IMR-90 (cell line): Measurements from ENCODE around the gene CYTH2. TPM values are rescaled to one million over a fixed set of nuclear protein-coding genes. Genes with fewer than 3 reads are reported as not detected.

Source experiments
- ATAC-seq: fragments of 200-7000 bp; cut with Tn5 transposase; 2 replicates; pipeline ENCODE4 v1.9.1; 2020; ENCODE audit warnings: low read depth, mild to moderate bottlenecking, moderate library complexity
- BruUV-seq: library from RNA; stranded (reverse); fragments of 400-500 nt; replicated peaks from 2 replicates; lab custom pipeline; 2021; lab: Mats Ljungman, UMichigan
- CTCF ChIA-PET: fragments of 300-600 bp; formaldehyde crosslinking; extraction: SDS; loops from one replicate; lab custom pipeline; 2021; ENCODE audit warnings: antibody characterized with exemption; lab: Yijun Ruan, JAX
- POLR2A ChIA-PET: fragments of 300-600 bp; sonication (Branson Sonifier 250); formaldehyde crosslinking; loops from one replicate; lab custom pipeline; 2022; ENCODE audit warnings: antibody characterized with exemption; ENCODE audit not compliant: unreplicated experiment; lab: Charles Lee
- DNase-seq: peaks from one replicate; pipeline ENCODE4 v3.0.0; 2013
- H2AFZ ChIP-seq: replicated peaks from 2 replicates; pipeline ENCODE3; 2013; ENCODE audit warnings: low read length, mild to moderate bottlenecking; ENCODE audit not compliant: poor library complexity
- H2AK5ac ChIP-seq: 2 replicates; pipeline ENCODE4 v1.6.1; 2013; ENCODE audit warnings: low read depth, low read length, inconsistent platforms
- H2AK9ac ChIP-seq: replicated peaks from 2 replicates; pipeline ENCODE3; 2013; ENCODE audit warnings: mild to moderate bottlenecking, low read depth, low read length, moderate library complexity; ENCODE audit not compliant: poor library complexity
- H2BK120ac ChIP-seq: 2 replicates; pipeline ENCODE4 v1.6.1; 2013; ENCODE audit warnings: low read depth, low read length, inconsistent platforms
- H2BK15ac ChIP-seq: 3 replicates; pipeline ENCODE4 v1.6.1; 2013; ENCODE audit warnings: low read depth, low read length, inconsistent platforms
- H2BK20ac ChIP-seq: 2 replicates; pipeline ENCODE4 v1.6.1; 2013; ENCODE audit warnings: low read depth, mild to moderate bottlenecking, inconsistent platforms, low read length, moderate library complexity
- H2BK5ac ChIP-seq: 2 replicates; pipeline ENCODE4 v1.6.1; 2013; ENCODE audit warnings: mild to moderate bottlenecking, low read depth, low read length, inconsistent platforms; ENCODE audit not compliant: poor library complexity, severe bottlenecking
- H3K14ac ChIP-seq: replicated peaks from 2 replicates; pipeline ENCODE4 v1.6.1; 2013; ENCODE audit warnings: low read depth, low read length, inconsistent platforms
- H3K18ac ChIP-seq: 2 replicates; pipeline ENCODE4 v1.6.1; 2013; ENCODE audit warnings: low read depth, low read length, control low read depth
- H3K23ac ChIP-seq: 2 replicates; pipeline ENCODE4 v1.6.1; 2013; ENCODE audit warnings: low read depth, low read length, inconsistent platforms
- H3K27ac ChIP-seq: 2 replicates; pipeline ENCODE4 v1.5.1; 2013; ENCODE audit warnings: mild to moderate bottlenecking, control low read depth, low read length; ENCODE audit not compliant: insufficient read depth
- H3K27me3 ChIP-seq: 2 replicates; pipeline ENCODE4 v1.6.1; 2013; ENCODE audit warnings: low read length; ENCODE audit not compliant: control insufficient read depth, insufficient read depth
- H3K36me3 ChIP-seq: 2 replicates; pipeline ENCODE4 v1.6.1; 2013; ENCODE audit warnings: low read length, mixed read lengths; ENCODE audit not compliant: control insufficient read depth, insufficient read depth
- H3K4ac ChIP-seq: 2 replicates; pipeline ENCODE4 v1.6.1; 2013; ENCODE audit warnings: low read depth, low read length, inconsistent platforms
- H3K4me1 ChIP-seq: 2 replicates; pipeline ENCODE4 v1.6.1; 2013; ENCODE audit warnings: low read length, mixed read lengths; ENCODE audit not compliant: control insufficient read depth, insufficient read depth
- H3K4me2 ChIP-seq: 2 replicates; pipeline ENCODE4 v1.6.1; 2013; ENCODE audit warnings: low read depth, mild to moderate bottlenecking, control low read depth, low read length, moderate library complexity
- H3K4me3 ChIP-seq: 2 replicates; pipeline ENCODE4 v1.5.1; 2013; ENCODE audit warnings: low read depth, mild to moderate bottlenecking, control low read depth, low read length, moderate library complexity; ENCODE audit not compliant: insufficient read depth
- H3K56ac ChIP-seq: 2 replicates; pipeline ENCODE4 v1.6.1; 2013; ENCODE audit warnings: low read length, inconsistent platforms; ENCODE audit not compliant: insufficient read depth; ENCODE audit errors: extremely low read depth
- H3K79me1 ChIP-seq, 2 experiments: 2 replicates each; pipeline ENCODE4 v1.6.1; 2013; ENCODE audit warnings: low read length in 2 of 2, inconsistent platforms in 1 of 2, low read depth in 1 of 2
- H3K9ac ChIP-seq: 2 replicates; pipeline ENCODE4 v1.6.1; 2013; ENCODE audit warnings: low read depth, low read length, control low read depth
- H3K9me1 ChIP-seq: 2 replicates; pipeline ENCODE4 v1.6.1; 2013; ENCODE audit warnings: low read length, inconsistent platforms; ENCODE audit not compliant: insufficient read depth
- H3K9me3 ChIP-seq: 2 replicates; pipeline ENCODE4 v1.6.1; 2013; ENCODE audit warnings: low read length; ENCODE audit not compliant: control insufficient read depth, insufficient read depth
- H4K20me1 ChIP-seq: 2 replicates; pipeline ENCODE4 v1.6.1; 2013; ENCODE audit warnings: low read length, inconsistent platforms; ENCODE audit not compliant: insufficient read depth
- H4K5ac ChIP-seq: 2 replicates; pipeline ENCODE4 v1.6.1; 2013; ENCODE audit warnings: mild to moderate bottlenecking, low read depth, low read length, control low read depth
- H4K8ac ChIP-seq, 2 experiments: 2 replicates each; pipeline ENCODE4 v1.6.1; 2013; ENCODE audit warnings: low read depth in 2 of 2, low read length in 2 of 2, control low read depth in 1 of 2, inconsistent platforms in 1 of 2
- H4K91ac ChIP-seq: 2 replicates; pipeline ENCODE4 v1.6.1; 2013; ENCODE audit warnings: low read depth, low read length, inconsistent platforms; ENCODE audit not compliant: insufficient read depth
- BHLHE40 ChIP-seq: fragments of 150-350 bp; IDR thresholded peaks from 2 replicates; pipeline ENCODE4 v1.6.1; 2016; ENCODE audit warnings: mild to moderate bottlenecking, low read depth, low read length
- CEBPB ChIP-seq: IDR thresholded peaks from 2 replicates; pipeline ENCODE4 v1.6.1; 2012; ENCODE audit warnings: low read depth, low read length, improper control_type of control experiment
- CHD1 ChIP-seq: IDR thresholded peaks from 2 replicates; pipeline ENCODE4 v1.6.1; 2012; ENCODE audit warnings: low read depth, low read length, improper control_type of control experiment
- CTCF ChIP-seq: conservative IDR thresholded peaks from 2 replicates; pipeline ENCODE4 v1.5.1; 2012; ENCODE audit warnings: mild to moderate bottlenecking, low read depth, low read length, improper control_type of control experiment
- ELK1 ChIP-seq: fragments of 150-350 bp; IDR thresholded peaks from 2 replicates; pipeline ENCODE4 v1.6.1; 2016; ENCODE audit warnings: low read depth, mild to moderate bottlenecking, low read length, moderate library complexity, borderline replicate concordance
- FOS ChIP-seq: fragments of 150-350 bp; IDR thresholded peaks from 2 replicates; pipeline ENCODE4 v1.6.1; 2016; ENCODE audit warnings: low read depth, low read length
- MAFK ChIP-seq: IDR thresholded peaks from 2 replicates; pipeline ENCODE4 v1.6.1; 2012; ENCODE audit warnings: low read depth, low read length, improper control_type of control experiment
- MAZ ChIP-seq: IDR thresholded peaks from 2 replicates; pipeline ENCODE4 v1.6.1; 2012; ENCODE audit warnings: low read depth, mild to moderate bottlenecking, low read length, improper control_type of control experiment, moderate library complexity, borderline replicate concordance
- MXI1 ChIP-seq: IDR thresholded peaks from 2 replicates; pipeline ENCODE4 v1.6.1; 2012; ENCODE audit warnings: low read depth, mild to moderate bottlenecking, low read length, moderate library complexity, borderline replicate concordance
- NFE2L2 ChIP-seq: fragments of 150-350 bp; IDR thresholded peaks from 2 replicates; pipeline ENCODE4 v1.6.1; 2016; ENCODE audit warnings: low read depth, mild to moderate bottlenecking, low read length
- POLR2A ChIP-seq: IDR thresholded peaks from 2 replicates; pipeline ENCODE4 v1.6.1; 2012; ENCODE audit warnings: mild to moderate bottlenecking, low read depth, low read length
- RAD21 ChIP-seq: IDR thresholded peaks from 2 replicates; pipeline ENCODE4 v1.6.1; 2012; ENCODE audit warnings: low read length, improper control_type of control experiment
- RCOR1 ChIP-seq: IDR thresholded peaks from 2 replicates; pipeline ENCODE4 v1.6.1; 2012; ENCODE audit warnings: mild to moderate bottlenecking, low read length, improper control_type of control experiment; ENCODE audit not compliant: insufficient replicate concordance
- RFX5 ChIP-seq: IDR thresholded peaks from 2 replicates; pipeline ENCODE4 v1.8.0; 2012; ENCODE audit warnings: low read depth, mild to moderate bottlenecking, low read length, moderate library complexity
- SMC3 ChIP-seq: fragments of 150-350 bp; IDR thresholded peaks from 2 replicates; pipeline ENCODE4 v1.6.1; 2016; ENCODE audit warnings: low read depth, mild to moderate bottlenecking, antibody characterized with exemption, low read length, moderate library complexity
- USF2 ChIP-seq: fragments of 150-350 bp; IDR thresholded peaks from 2 replicates; pipeline ENCODE4 v1.6.1; 2017; ENCODE audit warnings: mild to moderate bottlenecking, antibody characterized with exemption, low read length, low read depth
- WGBS, 2 experiments: methylation state at CpG; one replicate each; pipeline versions ENCODE4 v1.1.5 to v1.1.7; 2013; ENCODE audit warnings: missing lambda C conversion rate in 2 of 2; ENCODE audit not compliant: insufficient read length in 1 of 2; ENCODE audit errors: extremely low coverage in 2 of 2; 5-methylcytosine and 5-hydroxymethylcytosine counted together
- dilution Hi-C: fragments of 300-500 bp; cut with HindIII; formaldehyde crosslinking; loops from one replicate; pipeline ENCODE4 v1.14.3; 2018; ENCODE audit warnings: low sequenced_read_pairs; ENCODE audit not compliant: unreplicated experiment
- in situ Hi-C: fragments of 300-500 bp; cut with MboI; formaldehyde crosslinking; loops from 3 replicates; pipeline ENCODE4 v1.14.3; 2019; ENCODE audit warnings: low sequenced_read_pairs, inconsistent platforms, mixed read lengths
- intact Hi-C: fragments of 100-400 bp; cut with micrococcal nuclease; formaldehyde crosslinking; loops from 2 replicates; pipeline ENCODE4 v1.10.0; 2022
- polyA plus RNA-seq, 3 experiments: library from polyadenylated mRNA; depleted of rRNA; stranded (reverse); fragments of >200 nt; gene quantifications; 2 replicates each; pipeline ENCODE4 v1.2.3, GENCODE V29; 2012; ENCODE audit warnings: low replicate concordance in 1 of 3
- total RNA-seq: library from RNA; depleted of rRNA; stranded (reverse); fragments of >200 nt; gene quantifications from 2 replicates; pipeline ENCODE4 v1.2.3, GENCODE V29; 2012

The CYTH2 gene
- total and polyA plus RNA-seq, 2 of the 4 experiments (the other 2 are of a cell fraction) = 35.8 to 62.0 TPM

GRCh38 chr19:48520134-48520533, 51.0 kb downstream of the CYTH2 start:
- in situ Hi-C loops = no loop called here
- no peaks in the 10 kb centered on the region for H3K4me1 ChIP-seq
- no peak overlapping the region for H4K5ac ChIP-seq
- H3K4ac ChIP-seq = no peak overlapping the region
- H2BK5ac ChIP-seq = no peak overlapping the region
- no peak overlapping the region for H2AK5ac ChIP-seq
- H4K20me1 ChIP-seq = no peaks in the 10 kb centered on the region
- H2BK20ac ChIP-seq = no peak overlapping the region
- intact Hi-C loops = no loop called here
- ChIA-PET CTCF (no interaction called here), POLR2A (no interaction called here)
- no peaks in the 10 kb centered on the region for H3K9me1 ChIP-seq
- no peak overlapping the region for H3K9ac ChIP-seq
- no peak overlapping the region for H3K4me3 ChIP-seq
- H2BK15ac ChIP-seq = no peak overlapping the region
- BruUV-seq = no TSS peak
- H2AFZ ChIP-seq = no peak overlapping the region
- no CpG with 5 or more reads among the region's 4 CpGs for WGBS, 2 experiments
- no peak overlapping the region for H2AK9ac ChIP-seq
- H3K18ac ChIP-seq = no peak overlapping the region
- no peak overlapping the region for H3K56ac ChIP-seq
- no peaks in the 10 kb centered on the region for H3K36me3 ChIP-seq
- H3K27me3 ChIP-seq = no peaks in the 10 kb centered on the region; the same call in 1 of the 2 replicates
- TF ChIP-seq RCOR1 (no peak), SMC3 (no peak), CHD1 (no peak), POLR2A (no peak), RFX5 (no peak), CTCF (no peak), BHLHE40 (no peak), CEBPB (no peak), MAZ (no peak), RAD21 (no peak), NFE2L2 (no peak), MAFK (no peak), ELK1 (no peak), FOS (no peak), USF2 (no peak), MXI1 (no peak)
- no peak overlapping the region for H4K8ac ChIP-seq
- H3K79me1 ChIP-seq = no peaks in the 10 kb centered on the region
- dilution Hi-C loops = no loop called here
- no peak overlapping the region for H3K27ac ChIP-seq
- no peak for DNase-seq
- H4K91ac ChIP-seq = no peak overlapping the region
- no peak for ATAC-seq
- H3K9me3 ChIP-seq = peaks cover 8% of the 10 kb centered on the region
- no peak overlapping the region for H3K4me2 ChIP-seq
- no peak overlapping the region for H3K14ac ChIP-seq
- H3K23ac ChIP-seq = no peak overlapping the region
- no peak overlapping the region for H2BK120ac ChIP-seq
